ENCODE measurements around the gene ZBTB18.

DNA sequence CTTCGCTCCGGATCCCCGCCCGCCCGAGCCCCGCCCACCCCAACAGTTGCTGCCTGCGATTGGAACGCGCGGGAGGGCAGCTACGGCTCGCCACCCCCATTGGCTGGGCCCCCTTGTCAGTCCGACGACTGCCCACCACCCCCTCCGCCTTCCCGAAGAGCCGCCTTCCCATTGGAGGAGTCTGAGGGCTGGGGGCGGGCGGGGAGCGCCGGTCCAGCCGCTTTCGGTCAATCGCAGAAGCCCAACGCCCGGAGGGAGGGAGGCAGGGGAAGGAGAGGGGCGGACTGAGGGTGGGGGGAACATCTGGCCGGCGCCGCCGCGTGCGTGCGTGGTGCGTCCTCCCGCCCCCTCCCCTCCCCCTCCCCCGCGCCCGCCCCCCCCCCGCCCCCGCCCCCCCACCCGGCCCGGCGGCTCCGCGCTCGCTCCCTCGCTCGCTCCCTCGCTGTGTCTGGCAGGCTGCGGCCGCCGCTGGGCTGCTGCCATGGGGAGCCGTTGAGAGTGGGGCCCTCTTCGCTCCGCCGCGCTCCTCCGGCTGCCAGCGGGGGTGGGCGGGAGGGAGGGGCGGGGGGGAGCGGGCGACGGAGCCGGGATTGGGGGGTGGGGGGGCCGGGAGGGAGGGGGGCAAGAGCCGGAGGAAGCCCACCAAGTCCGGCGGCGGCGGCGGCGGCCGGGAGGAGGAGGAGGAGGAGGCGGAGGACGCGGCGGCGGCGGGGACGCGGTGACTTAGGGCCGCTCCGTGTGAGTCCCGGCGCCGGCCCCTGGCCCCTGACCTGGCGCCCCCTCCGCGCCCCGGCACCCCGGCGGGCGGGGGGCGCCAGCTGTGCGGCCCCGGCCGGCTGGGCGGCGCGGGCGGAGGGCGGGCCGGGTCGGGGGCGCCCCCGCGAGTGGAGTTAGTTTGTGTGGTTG lies 2.6 kb upstream of the ZBTB18 start:
- TF ChIP-seq, protein P1, sequence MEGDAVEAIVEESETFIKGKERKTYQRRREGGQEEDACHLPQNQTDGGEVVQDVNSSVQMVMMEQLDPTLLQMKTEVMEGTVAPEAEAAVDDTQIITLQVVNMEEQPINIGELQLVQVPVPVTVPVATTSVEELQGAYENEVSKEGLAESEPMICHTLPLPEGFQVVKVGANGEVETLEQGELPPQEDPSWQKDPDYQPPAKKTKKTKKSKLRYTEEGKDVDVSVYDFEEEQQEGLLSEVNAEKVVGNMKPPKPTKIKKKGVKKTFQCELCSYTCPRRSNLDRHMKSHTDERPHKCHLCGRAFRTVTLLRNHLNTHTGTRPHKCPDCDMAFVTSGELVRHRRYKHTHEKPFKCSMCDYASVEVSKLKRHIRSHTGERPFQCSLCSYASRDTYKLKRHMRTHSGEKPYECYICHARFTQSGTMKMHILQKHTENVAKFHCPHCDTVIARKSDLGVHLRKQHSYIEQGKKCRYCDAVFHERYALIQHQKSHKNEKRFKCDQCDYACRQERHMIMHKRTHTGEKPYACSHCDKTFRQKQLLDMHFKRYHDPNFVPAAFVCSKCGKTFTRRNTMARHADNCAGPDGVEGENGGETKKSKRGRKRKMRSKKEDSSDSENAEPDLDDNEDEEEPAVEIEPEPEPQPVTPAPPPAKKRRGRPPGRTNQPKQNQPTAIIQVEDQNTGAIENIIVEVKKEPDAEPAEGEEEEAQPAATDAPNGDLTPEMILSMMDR (IDR thresholded peaks at IDR 0.05 in 8 of 11, conservative IDR thresholded peaks at IDR 0.05 in 3 of 11) = no peak
- TF ChIP-seq POLR2A (IDR thresholded peaks at IDR 0.05) = no peak
- TF ChIP-seq POLR2AphosphoS5 (IDR thresholded peaks at IDR 0.05) = no peak

All from spleen (tissue), 7 donors.